ENCODE measurements around the gene LRRC8D. TPM values are rescaled to one million over a fixed set of nuclear protein-coding genes. Genes with fewer than 3 reads are reported as not detected.
"Not testable (repeated sequence)": the region's sequence is repeated elsewhere in the genome, so short reads cannot be mapped to it uniquely, and the experiment has no call there.

LRRC8D gene
- total RNA-seq = 10 to 100 TPM in 1 of 2 donors, 1 to 10 TPM in 1; 9.0 to 10.9 TPM

DNA sequence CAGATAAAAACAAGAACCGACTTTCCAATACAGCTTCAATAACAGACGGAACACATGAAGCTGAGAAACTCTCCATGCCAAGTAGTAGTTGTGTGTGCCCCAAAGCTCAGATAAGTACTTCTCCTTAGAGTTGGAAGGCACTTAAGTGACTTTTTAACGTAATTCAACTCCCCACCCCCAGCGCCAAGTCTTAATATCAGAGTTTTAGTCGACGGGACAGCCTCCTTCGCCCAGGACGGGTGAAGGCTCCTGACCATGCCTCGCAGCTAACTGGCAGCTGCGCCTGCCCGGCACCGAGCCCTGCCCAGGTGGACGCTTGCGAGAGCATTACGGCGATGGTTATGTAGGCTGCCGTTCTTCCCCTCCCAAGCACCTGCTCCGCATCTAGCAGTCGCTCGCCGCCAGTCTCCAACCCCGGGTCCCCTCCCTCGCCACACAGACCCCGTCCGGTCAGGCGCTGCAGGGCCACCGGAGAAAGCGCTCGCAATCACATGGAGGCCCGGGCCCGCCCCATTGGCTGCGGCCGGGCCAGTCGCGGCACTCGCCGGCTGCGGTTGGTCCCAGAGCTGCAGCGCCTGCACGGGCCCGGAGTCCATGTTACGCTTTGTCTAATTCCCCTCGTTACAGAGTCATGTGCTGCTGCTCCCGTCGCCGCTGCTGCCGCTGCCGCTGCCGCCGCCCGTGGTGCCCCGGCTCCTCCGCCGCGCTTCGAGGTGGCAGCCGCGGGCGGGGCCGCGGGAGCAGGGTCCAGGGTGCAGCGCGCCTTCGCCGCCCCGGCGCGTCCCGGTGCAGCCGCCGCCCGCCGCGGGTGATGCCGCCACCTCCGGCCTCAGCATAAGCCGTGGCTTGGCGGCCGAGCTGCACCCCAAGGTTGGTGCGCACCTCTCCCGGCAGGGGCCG is at the start of gene LRRC8D:
Gene LRRC8D, plus strand, starts transcription at position 611 of the 900 bp plus-strand sequence. CDS start 112,037 bp downstream, outside the sequence.
- peak within 1 kb of the TSS; percentile 73 to 80 for H3K27ac ChIP-seq
- TF ChIP-seq, protein P1, sequence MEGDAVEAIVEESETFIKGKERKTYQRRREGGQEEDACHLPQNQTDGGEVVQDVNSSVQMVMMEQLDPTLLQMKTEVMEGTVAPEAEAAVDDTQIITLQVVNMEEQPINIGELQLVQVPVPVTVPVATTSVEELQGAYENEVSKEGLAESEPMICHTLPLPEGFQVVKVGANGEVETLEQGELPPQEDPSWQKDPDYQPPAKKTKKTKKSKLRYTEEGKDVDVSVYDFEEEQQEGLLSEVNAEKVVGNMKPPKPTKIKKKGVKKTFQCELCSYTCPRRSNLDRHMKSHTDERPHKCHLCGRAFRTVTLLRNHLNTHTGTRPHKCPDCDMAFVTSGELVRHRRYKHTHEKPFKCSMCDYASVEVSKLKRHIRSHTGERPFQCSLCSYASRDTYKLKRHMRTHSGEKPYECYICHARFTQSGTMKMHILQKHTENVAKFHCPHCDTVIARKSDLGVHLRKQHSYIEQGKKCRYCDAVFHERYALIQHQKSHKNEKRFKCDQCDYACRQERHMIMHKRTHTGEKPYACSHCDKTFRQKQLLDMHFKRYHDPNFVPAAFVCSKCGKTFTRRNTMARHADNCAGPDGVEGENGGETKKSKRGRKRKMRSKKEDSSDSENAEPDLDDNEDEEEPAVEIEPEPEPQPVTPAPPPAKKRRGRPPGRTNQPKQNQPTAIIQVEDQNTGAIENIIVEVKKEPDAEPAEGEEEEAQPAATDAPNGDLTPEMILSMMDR (IDR thresholded peaks at IDR 0.05) = no peak

DNA sequence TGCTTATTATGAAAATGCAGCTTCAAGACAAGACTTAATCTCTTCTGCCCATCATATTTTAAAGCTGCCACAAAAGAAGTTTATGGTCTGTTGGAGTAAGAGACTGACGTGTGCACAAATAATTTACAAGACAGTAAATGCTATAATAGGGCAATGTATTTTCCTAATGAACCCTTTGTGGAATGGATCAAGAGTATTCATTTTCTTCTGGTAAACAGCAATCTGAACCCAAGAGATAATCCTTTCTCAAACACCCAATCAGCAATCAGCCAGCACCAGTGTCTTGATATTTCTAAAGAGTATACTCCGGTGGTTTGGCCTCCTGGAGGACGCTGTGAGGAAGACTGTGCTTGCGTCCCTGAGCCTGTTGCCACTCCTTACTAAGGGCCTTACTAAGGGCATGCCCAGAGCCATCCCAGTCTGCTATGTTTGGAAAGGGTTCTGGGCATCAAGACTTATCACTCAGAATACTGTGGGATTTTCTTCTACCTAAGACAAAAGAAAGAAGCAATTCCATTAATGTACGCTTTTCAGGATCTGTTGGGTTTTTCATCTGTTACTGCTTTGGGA is 48.8 kb upstream of the LRRC8D start:
- Histone ChIP-seq H3K27me3 (no peaks in the 10 kb centered on the region), H3K4me1 (no peaks in the 10 kb centered on the region), H3K27ac (no peak overlapping the region), H3K9me3 (no peaks in the 10 kb centered on the region), H3K4me3 (no peak overlapping the region), H3K36me3 (no peaks in the 10 kb centered on the region)
- DNase-seq (ENCODE audit: low spot score) = no peak
- TF ChIP-seq, protein P1 (IDR thresholded peaks at IDR 0.05) = no peak

More for the DNA sequence above, at the start of gene LRRC8D:
- DNase-seq (ENCODE audit: low spot score) = peak; percentile 90
- peaks cover 0 to 30% of the 10 kb centered on the region in 2 donors for H3K4me1 ChIP-seq
- no peaks in the 10 kb centered on the region for H3K27me3 ChIP-seq
- H3K36me3 ChIP-seq = no peaks in the 10 kb centered on the region
- no peaks in the 10 kb centered on the region for H3K9me3 ChIP-seq
- H3K4me3 ChIP-seq = peak within 1 kb of the TSS; percentile 90 to 95

DNA sequence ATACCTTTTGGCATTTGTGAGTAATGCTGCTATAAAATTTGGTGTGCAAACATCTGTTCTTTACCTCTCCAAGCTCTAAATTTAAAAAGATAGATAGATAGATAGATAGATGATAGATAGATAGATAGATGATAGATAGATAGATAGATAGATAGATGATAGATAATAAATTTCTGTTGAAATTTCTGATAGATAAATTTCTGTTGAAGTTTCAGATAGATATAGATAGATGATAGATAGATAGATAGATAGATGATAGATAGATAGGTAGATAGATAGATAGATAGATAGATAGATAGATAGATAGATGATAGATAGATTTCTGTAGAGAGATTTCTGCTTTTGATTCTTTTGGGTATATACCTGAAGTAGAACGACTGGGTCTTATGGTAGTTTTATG is 44.7 kb upstream of the LRRC8D start:
- H3K27ac ChIP-seq; DNase-seq (ENCODE audit: low spot score); H3K4me1 ChIP-seq; H3K36me3 ChIP-seq; H3K27me3 ChIP-seq; H3K9me3 ChIP-seq; H3K4me3 ChIP-seq: not testable (repeated sequence)

DNA sequence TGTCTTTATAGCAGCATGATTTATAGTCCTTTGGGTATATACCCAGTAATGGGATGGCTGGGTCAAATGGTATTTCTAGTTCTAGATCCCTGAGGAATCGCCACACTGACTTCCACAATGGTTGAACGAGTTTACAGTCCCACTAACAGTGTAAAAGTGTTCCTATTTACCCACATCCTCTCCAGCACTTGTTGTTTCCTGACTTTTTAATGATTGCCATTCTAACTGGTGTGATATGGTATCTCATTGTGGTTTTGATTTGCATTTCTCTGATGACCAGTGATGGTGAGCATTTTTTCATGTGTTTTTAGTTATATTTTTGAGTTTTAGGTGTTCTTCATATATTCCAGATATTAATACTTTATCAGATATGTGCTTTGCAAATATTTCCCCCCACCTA is 43.6 kb upstream of the LRRC8D start:
- H3K27ac ChIP-seq; H3K4me1 ChIP-seq; DNase-seq (ENCODE audit: low spot score); H3K4me3 ChIP-seq; H3K9me3 ChIP-seq; H3K27me3 ChIP-seq; H3K36me3 ChIP-seq: not testable (repeated sequence)

DNA sequence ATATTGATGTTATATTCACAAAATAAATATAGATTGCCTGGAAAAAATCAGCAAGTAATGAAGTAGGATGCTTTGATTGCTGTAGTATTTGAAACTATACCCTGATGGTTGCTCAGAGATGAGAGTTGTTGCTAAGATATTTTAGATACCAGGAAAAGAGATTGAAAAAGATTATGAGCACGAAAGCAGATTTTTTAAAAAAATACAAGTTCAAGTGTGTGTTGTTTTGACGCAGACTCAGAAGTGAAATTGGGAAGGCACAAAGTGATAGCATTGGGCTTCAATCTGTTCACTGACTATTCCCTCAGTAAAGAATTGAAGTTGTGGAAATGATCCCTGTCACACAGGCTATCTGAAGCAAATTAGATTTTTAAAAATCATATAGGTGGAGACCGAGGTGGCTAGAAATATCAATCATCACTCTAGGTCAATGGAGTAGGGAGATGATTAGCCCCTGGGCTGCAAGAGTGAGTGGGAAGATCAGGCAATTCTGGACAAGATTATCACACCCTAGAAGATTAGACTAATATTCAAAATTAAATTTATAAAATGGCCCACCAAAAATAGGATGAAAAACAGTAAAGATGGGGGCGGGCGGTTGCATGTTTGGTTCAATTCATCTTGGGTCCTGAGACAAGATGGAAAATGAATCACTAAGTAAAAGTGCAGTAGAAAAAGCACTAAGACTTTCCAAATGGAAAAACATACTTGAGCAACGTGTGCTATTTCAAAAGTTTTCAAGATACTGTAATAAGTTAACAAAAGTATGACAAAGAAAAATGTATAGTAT is 41.5 kb upstream of the LRRC8D start:
- TF ChIP-seq, protein P1 (IDR thresholded peaks at IDR 0.05) = no peak
- no peak overlapping the region for H3K4me3 ChIP-seq
- no peak for DNase-seq (ENCODE audit: low spot score)

DNA sequence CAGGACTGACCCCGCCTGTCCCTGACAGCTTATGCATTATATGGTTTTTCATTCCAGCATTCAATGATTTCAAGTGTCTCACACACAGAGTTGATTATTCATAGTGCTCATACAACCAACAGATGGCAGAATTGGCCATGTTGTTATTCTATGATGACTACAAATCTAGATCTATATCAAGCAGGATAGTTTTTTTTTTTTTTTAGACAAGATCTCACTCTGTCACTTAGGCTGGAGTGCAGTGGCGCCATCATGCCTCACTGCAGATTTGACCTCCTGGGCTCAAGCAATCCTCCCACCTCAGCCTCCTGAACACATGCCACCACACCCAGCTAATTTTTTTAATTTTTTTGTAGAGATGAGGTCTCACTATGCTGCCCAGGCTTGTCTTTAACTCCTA is 40.1 kb upstream of the LRRC8D start:
- no peaks in the 10 kb centered on the region for H3K4me1 ChIP-seq
- TF ChIP-seq, protein P1 (IDR thresholded peaks at IDR 0.05) = no peak
- H3K27me3 ChIP-seq = no peaks in the 10 kb centered on the region

More for the DNA sequence above, 41.5 kb upstream of the LRRC8D start:
- H3K27ac ChIP-seq = no peak overlapping the region
- H3K9me3 ChIP-seq = no peaks in the 10 kb centered on the region
- H3K27me3 ChIP-seq = no peaks in the 10 kb centered on the region
- H3K36me3 ChIP-seq = no peaks in the 10 kb centered on the region
- H3K4me1 ChIP-seq = no peaks in the 10 kb centered on the region

More for the DNA sequence above, 40.1 kb upstream of the LRRC8D start:
- no peak for DNase-seq (ENCODE audit: low spot score)
- H3K36me3 ChIP-seq = no peaks in the 10 kb centered on the region
- H3K27ac ChIP-seq = no peak overlapping the region
- no peaks in the 10 kb centered on the region for H3K9me3 ChIP-seq
- H3K4me3 ChIP-seq = no peak overlapping the region
